GM21423 (cell line): Measurements from ENCODE around the gene SLC18B1.
A peak's percentile ranks its signal among the peaks of the same experiment; 100 is the strongest.
"Not testable (repeated sequence)": the region's sequence is repeated elsewhere in the genome, so short reads cannot be mapped to it uniquely, and the experiment has no call there.

Source experiments
- ATAC-seq: cut with Tn5 transposase; IDR thresholded peaks from one replicate; pipeline ENCODE4 v1.9.1; 2021; ENCODE audit warnings: mild to moderate bottlenecking, moderate library complexity; ENCODE audit not compliant: unreplicated experiment

Gene SLC18B1

DNA sequence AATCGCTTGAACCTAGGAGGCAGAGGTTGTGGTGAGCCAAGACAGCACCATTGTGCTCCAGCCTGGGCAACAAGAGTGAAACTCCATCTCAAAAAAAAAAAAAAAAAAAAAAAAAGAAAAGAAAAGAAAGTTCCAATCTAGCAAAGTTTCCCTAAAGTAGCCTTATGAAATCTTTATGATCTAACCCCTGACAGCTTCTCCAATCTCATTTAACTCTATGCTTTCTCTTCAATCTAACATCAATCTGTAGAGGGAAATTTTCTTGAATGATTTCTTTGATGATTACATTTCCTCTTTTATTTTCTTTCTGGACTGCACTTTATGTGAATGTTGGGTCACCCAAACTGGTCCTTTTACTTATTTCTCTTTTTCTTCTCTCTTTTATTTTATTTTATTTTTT lies 2.2 kb upstream of the SLC18B1 start:
- no peak for ATAC-seq

- peak; percentile 94 for ATAC-seq
Observed at GRCh38 chr6:132798869-132799538, 567 bp upstream of the SLC18B1 start.

- ATAC-seq, result no peak
Observed at GRCh38 chr6:132795461-132795860, 3.0 kb downstream of the SLC18B1 start.

GRCh38 chr6:132792510-132792909 lies 5.9 kb downstream of the SLC18B1 start:
- no peak for ATAC-seq

DNA sequence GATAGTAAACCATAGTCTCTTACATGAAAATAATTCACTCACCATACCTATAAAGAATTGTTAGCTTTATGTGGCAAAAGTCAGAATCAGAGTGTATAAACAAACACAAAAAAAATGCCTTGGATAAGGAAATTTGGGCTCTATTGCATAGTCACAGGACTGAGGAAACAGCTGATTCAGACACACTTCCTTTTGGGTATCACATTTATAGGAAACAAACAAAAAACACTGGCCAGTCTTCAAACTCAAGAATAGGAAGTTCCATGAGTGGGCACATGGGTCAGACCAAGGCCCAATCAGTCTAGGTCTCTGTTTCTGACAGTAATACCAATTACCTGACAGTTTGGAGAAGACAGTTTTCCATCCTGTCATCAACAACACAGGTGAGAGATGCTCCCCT lies 8.0 kb downstream of the SLC18B1 start:
- no peak for ATAC-seq

- no peak for ATAC-seq
Observed at GRCh38 chr6:132789396-132789776, 9.1 kb downstream of the SLC18B1 start.

- ATAC-seq, result no peak
Observed at GRCh38 chr6:132788658-132789395, 9.6 kb downstream of the SLC18B1 start.

DNA sequence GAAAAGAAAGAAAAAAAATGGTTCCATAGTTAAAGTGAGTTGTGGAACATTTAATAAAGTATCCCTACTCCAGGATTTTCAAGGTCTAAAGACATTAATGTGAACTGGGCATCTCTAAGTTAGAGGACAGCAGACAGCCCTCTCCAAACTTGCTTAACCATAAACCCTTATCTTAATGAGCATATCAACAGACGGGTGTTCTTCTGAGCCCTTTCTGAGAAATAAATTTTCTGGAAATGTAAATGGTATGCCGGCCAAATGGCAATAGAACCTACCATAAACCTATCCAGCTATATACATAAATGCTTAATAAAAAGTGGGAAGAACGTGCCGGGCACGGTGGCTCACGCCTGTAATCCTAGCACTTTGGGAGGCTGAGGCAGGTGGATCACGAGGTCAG lies 12.5 kb downstream of the SLC18B1 start:
- ATAC-seq, result no peak

- ATAC-seq, result no peak
Observed at GRCh38 chr6:132780770-132781371, 17.6 kb downstream of the SLC18B1 start.

- not testable (repeated sequence) for ATAC-seq
Observed at GRCh38 chr6:132777881-132778280, 20.6 kb downstream of the SLC18B1 start.

- ATAC-seq, result peak; percentile 81
Observed at GRCh38 chr6:132768051-132768517, 30.4 kb downstream of the SLC18B1 start.

DNA sequence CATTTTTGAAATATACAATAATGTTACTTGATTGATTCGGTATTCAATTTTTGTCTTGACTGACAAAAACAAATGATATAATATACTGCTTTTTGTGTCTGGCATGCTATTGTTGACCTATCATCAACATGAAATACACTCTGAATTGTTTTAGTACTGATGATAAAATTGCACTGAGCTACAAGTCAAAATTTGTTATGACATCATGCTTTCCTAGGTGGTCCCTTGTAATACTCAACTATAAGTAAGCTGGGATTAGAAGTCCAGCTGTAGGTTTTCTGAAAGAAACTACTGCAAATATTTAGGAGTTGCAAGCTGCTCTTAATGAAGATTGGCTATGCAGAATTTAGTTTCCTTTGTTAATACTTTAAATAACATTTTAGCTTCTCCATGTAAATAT lies 32.9 kb downstream of the SLC18B1 start:
- no peak for ATAC-seq

- ATAC-seq, result no peak
Observed at GRCh38 chr6:132764370-132764769, 34.1 kb downstream of the SLC18B1 start.

- peak; percentile 94 for ATAC-seq
Observed at GRCh38 chr6:132763269-132763668, 35.2 kb downstream of the SLC18B1 start.

- no peak for ATAC-seq
Observed at GRCh38 chr6:132760256-132760655, 38.2 kb downstream of the SLC18B1 start.

DNA sequence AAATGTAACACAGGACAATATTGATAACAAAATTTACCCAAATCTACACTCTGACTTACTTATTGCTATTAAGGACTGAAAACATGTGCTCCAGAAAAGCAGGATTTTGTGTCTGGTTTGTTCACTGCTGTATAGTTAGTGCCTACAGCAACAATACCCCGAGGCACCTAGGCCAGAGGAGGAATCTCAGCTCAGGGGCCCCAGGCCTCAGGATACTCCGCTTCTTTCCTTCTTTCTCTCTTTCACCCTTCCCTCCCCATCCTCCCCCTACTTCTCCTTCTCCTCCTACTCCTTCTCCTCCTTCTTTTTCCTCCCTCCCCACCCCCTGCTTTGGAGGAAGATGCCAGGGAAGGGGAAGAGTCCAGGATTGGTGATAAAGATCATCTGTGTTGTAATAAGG lies 39.7 kb downstream of the SLC18B1 start:
- ATAC-seq, result no peak

- no peak for ATAC-seq
Observed at GRCh38 chr6:132752255-132752654, 46.2 kb downstream of the SLC18B1 start.

- no peak for ATAC-seq
Observed at GRCh38 chr6:132751828-132752227, 46.6 kb downstream of the SLC18B1 start.

- peak; percentile 47 for ATAC-seq
Observed at GRCh38 chr6:132751306-132751705, 47.1 kb downstream of the SLC18B1 start.

DNA sequence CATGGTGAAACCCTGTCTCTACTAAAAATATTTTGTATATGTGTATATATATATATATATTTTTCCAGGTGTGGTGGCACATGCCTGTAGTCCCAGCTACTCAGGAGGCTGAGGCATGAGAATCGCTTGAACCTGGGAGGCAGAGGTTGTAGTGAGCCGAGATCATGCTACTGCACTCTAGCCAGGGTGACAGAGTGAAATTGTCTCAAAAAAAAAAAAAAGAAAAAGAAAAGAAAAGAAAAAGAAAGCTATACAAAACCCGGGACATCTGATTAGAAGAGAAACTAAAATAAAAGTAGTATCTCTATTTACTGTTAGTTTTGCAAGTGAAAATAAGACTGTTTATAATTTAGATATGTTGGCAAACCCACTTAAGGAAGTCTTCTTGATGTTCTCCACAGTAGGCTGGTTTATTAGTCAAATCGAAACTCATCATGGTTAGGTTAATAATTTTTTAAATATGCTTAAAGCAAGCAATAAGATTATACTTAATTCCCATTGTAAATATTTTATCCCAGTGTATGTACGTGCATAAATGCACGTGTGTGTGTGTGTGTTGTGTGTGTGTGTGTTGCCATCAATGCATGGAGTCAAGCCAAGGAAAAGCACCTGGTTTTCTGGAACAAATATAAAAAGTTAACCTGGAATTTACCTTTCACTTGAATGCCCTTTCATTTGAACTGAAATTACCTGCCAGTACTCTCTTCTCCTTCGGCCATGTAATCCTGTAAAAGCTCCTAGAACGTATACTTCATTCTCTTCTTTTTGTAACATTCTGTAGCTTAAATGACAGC lies 47.8 kb downstream of the SLC18B1 start:
- peak; percentile 89 for ATAC-seq

DNA sequence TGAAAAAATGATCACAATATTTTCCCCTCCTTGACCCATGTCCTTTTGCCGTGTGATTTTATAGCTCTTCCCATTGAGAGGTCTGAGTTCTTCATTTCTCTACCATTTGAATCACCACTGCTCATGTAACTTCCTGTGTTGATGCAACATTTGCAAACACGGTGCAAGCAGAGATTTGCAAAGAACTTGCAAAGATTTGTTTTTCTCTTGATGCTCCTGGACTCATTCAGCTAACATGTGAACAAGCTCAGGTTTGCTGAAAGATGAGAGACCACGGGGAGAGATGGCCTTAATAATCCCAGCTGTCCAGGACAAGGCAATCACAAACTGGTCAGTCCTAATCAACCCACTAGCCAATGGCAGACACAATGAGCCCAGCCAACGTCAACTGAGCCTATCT lies 49.3 kb downstream of the SLC18B1 start:
- no peak for ATAC-seq
